Adrenal gland (tissue), 12 donors: ENCODE data around the gene MAP4K1. TPM values are rescaled to one million over a fixed set of nuclear protein-coding genes. Genes with fewer than 3 reads are reported as not detected.

Source experiments
- DNase-seq, 7 donors: peaks; one replicate each; pipeline ENCODE4 v3.0.0-alpha.2; 2019 to 2020
- H3K27ac ChIP-seq, 5 donors: fragments of 200-600 bp; sonication (generic) in 4 of 5; 1 replicate in 3 of 5; 2 replicates in 2 of 5; pipeline versions ENCODE4 v1.5.1 to v1.8.0; 2016 to 2020; ENCODE audit warnings: mild to moderate bottlenecking in 1 of 5
- H3K27me3 ChIP-seq: fragments of 200-600 bp; 2 replicates; pipeline ENCODE4 v1.8.0; 2021
- H3K36me3 ChIP-seq, 2 donors: fragments of 200-600 bp; replicated peaks in 1 of 2; 1 replicate in 1 of 2; 2 replicates in 1 of 2; pipeline versions ENCODE4 v1.5.1 to v1.8.0; 2018 to 2022
- H3K4me1 ChIP-seq, 2 donors: fragments of 200-600 bp; replicated peaks in 1 of 2; 1 replicate in 1 of 2; 2 replicates in 1 of 2; pipeline versions ENCODE4 v1.5.1 to v1.8.0; 2018 to 2021
- H3K4me3 ChIP-seq, 4 donors: fragments of 200-600 bp; sonication (generic) in 3 of 4; one replicate each; pipeline ENCODE4 v1.5.1; 2016 to 2018
- H3K9me3 ChIP-seq, 3 donors: fragments of 200-600 bp; sonication (generic) in 1 of 3; replicated peaks in 1 of 3; 1 replicate in 2 of 3; 2 replicates in 1 of 3; pipeline versions ENCODE4 v1.5.1 to v1.8.0; 2016 to 2021
- POLR2A ChIP-seq, 2 donors: fragments of 450-650 bp; IDR thresholded peaks; one replicate each; pipeline ENCODE4 v1.6.1; 2017; ENCODE audit warnings: antibody characterized with exemption in 2 of 2, mild to moderate bottlenecking in 2 of 2, moderate library complexity in 1 of 2
- WGBS, 4 donors: extraction: QIAGEN DNeasy Blood & Tissue Kit in 2 of 4; methylation state at CpG; one replicate each; pipeline versions ENCODE4 v1.1.5 to v1.1.7; 2013 to 2017; 5-methylcytosine and 5-hydroxymethylcytosine counted together
- intact Hi-C, 2 donors: fragments of 100-400 bp; cut with DNase I; formaldehyde crosslinking; loops; one replicate each; pipeline versions ENCODE4 v1.14.1 to v1.15.0; 2022 to 2023
- polyA plus RNA-seq, 3 donors: library from polyadenylated mRNA; stranded (reverse); fragments of 200-250 nt in 2 of 3; fragments of 350-450 nt in 1 of 3; fragmentation: Illumina TruSeq in 1 of 3; extraction: RNeasy Lipid Tissue Mini Kit (QIAGEN cat#74804) in 1 of 3; gene quantifications; one replicate each; pipeline ENCODE4 v1.2.3, GENCODE V29; 2013 to 2014
- total RNA-seq, 9 donors: library from RNA; depleted of rRNA in 4 of 9; stranded (reverse); fragments of >200 nt in 4 of 9; fragments of 120-200 nt in 1 of 9; fragmentation: NEBNext Ultra II Directional in 1 of 9; extraction: Animal tissue kit (Norgen Biotek cat#: 25700) in 1 of 9; gene quantifications; one replicate each; pipeline versions ENCODE4 v1.1.0 to v1.2.4, GENCODE V29; 2013 to 2023
- TF ChIP-seq, protein P1 (sequence below), 6 experiments: fragments of 450-650 bp in 4 of 6; fragments of 200-600 bp in 2 of 6; sonication (generic) in 1 of 6; IDR thresholded peaks; 1 replicate in 5 of 6; 2 replicates in 1 of 6; pipeline versions ENCODE4 v1.5.1 to v1.8.0; 2016 to 2021; ENCODE audit warnings: antibody characterized with exemption in 6 of 6, mild to moderate bottlenecking in 2 of 6, moderate library complexity in 1 of 6
- donor health status: healthy with polysubstance abuse.
- donor health status: Bipolar disorder and iron deficiency.
- donor health status: DM: yes; HTN: yes; CAD: no.
- donor health status: DM: no; HTN: no; CAD: no.
- donor health status: DM: no; HTN: no; CAD: no.
- donor health status: DM: yes; HTN: yes; CAD: no.

Gene MAP4K1
- total and polyA plus RNA-seq, 12 donors, result 1.1 to 12.5 (median 4.1) TPM

DNA sequence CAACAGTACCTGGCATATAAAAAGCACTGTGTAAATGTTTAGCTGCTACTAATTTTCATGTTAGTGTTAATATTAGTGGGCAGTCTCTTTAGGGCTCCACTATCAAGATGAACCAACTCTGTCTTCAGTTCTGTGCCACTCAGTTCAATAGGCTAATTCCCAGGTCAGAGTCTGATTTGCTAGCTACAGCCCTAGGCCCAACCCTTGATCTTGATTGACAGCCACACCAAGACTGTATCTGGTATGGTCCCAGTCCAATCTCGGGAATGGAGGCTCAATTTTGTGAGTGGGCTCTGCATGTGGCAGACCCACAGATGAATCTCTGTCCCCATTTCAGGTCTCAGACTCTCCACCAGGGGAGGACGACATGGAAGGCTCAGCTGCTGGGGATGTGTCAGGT lies 46.1 kb downstream of the MAP4K1 start:
- Histone ChIP-seq H3K27ac (no peak overlapping the region), H3K4me1 (no peaks in the 10 kb centered on the region), H3K36me3 (no peaks in the 10 kb centered on the region), H3K27me3 (no peaks in the 10 kb centered on the region), H3K4me3 (no peak overlapping the region), H3K9me3 (no peaks in the 10 kb centered on the region)
- 82 to 86% (median 83%) methylated on average over 1 to 2 of the region's 2 CpGs for WGBS, 4 donors
- DNase-seq, result no peak
- TF ChIP-seq, protein P1, sequence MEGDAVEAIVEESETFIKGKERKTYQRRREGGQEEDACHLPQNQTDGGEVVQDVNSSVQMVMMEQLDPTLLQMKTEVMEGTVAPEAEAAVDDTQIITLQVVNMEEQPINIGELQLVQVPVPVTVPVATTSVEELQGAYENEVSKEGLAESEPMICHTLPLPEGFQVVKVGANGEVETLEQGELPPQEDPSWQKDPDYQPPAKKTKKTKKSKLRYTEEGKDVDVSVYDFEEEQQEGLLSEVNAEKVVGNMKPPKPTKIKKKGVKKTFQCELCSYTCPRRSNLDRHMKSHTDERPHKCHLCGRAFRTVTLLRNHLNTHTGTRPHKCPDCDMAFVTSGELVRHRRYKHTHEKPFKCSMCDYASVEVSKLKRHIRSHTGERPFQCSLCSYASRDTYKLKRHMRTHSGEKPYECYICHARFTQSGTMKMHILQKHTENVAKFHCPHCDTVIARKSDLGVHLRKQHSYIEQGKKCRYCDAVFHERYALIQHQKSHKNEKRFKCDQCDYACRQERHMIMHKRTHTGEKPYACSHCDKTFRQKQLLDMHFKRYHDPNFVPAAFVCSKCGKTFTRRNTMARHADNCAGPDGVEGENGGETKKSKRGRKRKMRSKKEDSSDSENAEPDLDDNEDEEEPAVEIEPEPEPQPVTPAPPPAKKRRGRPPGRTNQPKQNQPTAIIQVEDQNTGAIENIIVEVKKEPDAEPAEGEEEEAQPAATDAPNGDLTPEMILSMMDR (IDR thresholded peaks at IDR 0.05), result no peak
- TF ChIP-seq POLR2A (IDR thresholded peaks at IDR 0.05), result no peak
- intact Hi-C loops, result no loop called here

GRCh38 chr19:38569368-38569983 lies 48.3 kb downstream of the MAP4K1 start:
- Histone ChIP-seq H3K4me3 (no peak overlapping the region), H3K4me1 (no peaks in the 10 kb centered on the region), H3K27me3 (peaks cover 5% of the 10 kb centered on the region), H3K27ac (no peak overlapping the region), H3K36me3 (no peaks in the 10 kb centered on the region), H3K9me3 (no peaks in the 10 kb centered on the region)
- TF ChIP-seq, protein P1 (IDR thresholded peaks at IDR 0.05), result no peak
- no peak for TF ChIP-seq POLR2A (IDR thresholded peaks at IDR 0.05)
- no peak for DNase-seq
- 78 to 84% (median 79%) methylated on average over 5 to 6 of the region's 6 CpGs for WGBS, 4 donors
- intact Hi-C loops, result no loop called here

GRCh38 chr19:38565691-38566105 lies 52.1 kb downstream of the MAP4K1 start:
- intact Hi-C loops, result no loop called here
- Histone ChIP-seq H3K27me3 (peaks cover 8% of the 10 kb centered on the region), H3K4me3 (no peak overlapping the region), H3K27ac (no peak overlapping the region), H3K9me3 (no peaks in the 10 kb centered on the region), H3K4me1 (no peaks in the 10 kb centered on the region), H3K36me3 (no peaks in the 10 kb centered on the region)
- no peak for DNase-seq
- no peak for TF ChIP-seq POLR2A (IDR thresholded peaks at IDR 0.05)
- TF ChIP-seq, protein P1 (IDR thresholded peaks at IDR 0.05), result no peak
- WGBS, 4 donors, result 70 to 72% (median 71%) methylated on average over 21 of the region's 21 CpGs

DNA sequence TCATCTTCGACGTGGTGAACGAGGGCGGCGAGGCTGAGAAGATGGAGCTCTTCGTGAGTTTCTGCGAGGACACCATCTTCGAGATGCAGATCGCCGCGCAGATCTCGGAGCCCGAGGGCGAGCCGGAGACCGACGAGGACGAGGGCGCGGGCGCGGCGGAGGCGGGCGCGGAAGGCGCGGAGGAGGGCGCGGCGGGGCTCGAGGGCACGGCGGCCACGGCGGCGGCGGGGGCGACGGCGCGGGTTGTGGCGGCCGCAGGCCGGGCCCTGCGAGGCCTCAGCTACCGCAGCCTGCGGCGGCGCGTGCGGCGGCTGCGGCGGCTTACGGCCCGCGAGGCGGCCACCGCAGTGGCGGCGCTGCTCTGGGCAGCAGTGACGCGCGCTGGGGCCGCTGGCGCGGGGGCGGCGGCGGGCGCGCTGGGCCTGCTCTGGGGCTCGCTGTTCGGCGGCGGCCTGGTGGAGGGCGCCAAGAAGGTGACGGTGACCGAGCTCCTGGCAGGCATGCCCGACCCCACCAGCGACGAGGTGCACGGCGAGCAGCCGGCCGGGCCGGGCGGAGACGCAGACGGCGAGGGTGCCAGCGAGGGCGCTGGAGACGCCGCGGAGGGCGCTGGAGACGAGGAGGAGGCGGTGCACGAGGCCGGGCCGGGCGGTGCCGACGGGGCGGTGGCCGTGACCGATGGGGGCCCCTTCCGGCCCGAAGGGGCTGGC lies 52.6 kb downstream of the MAP4K1 start:
- H3K36me3 ChIP-seq, result no peaks in the 10 kb centered on the region
- peaks cover 8% of the 10 kb centered on the region for H3K27me3 ChIP-seq
- no peaks in the 10 kb centered on the region for H3K4me1 ChIP-seq
- 1 to 39% (median 5%) methylated on average over 9 to 111 of the region's 111 CpGs for WGBS, 4 donors
- H3K9me3 ChIP-seq, result no peaks in the 10 kb centered on the region
- no peak for DNase-seq
- no peak overlapping the region for H3K4me3 ChIP-seq
- intact Hi-C loops, result no loop called here
- TF ChIP-seq, protein P1 (IDR thresholded peaks at IDR 0.05), result no peak
- TF ChIP-seq POLR2A (IDR thresholded peaks at IDR 0.05), result no peak
- no peak overlapping the region for H3K27ac ChIP-seq
